HG03064 (cell line): ENCODE measurements around the gene LRCH4.

ENCODE experiments used
- ATAC-seq: cut with Tn5 transposase; IDR thresholded peaks from one replicate; pipeline ENCODE4 v1.9.1; 2021; ENCODE audit warnings: low read depth; ENCODE audit not compliant: unreplicated experiment

Gene LRCH4

GRCh38 chr7:100585511-100586265, at the start of gene LRCH4:
LRCH4 (minus strand) TSS chr7:100586129; CDS start chr7:100586100, 29 bp downstream.
- ATAC-seq: peak; percentile 27

GRCh38 chr7:100632951-100633717, 47.2 kb upstream of the LRCH4 start:
- no peak for ATAC-seq

- no peak for ATAC-seq
Observed at GRCh38 chr7:100630066-100630465, 44.1 kb upstream of the LRCH4 start.

GRCh38 chr7:100629117-100629716, 43.3 kb upstream of the LRCH4 start:
- no peak for ATAC-seq

- no peak for ATAC-seq
Observed at GRCh38 chr7:100627238-100627549, 41.3 kb upstream of the LRCH4 start.

GRCh38 chr7:100626530-100627237, 40.8 kb upstream of the LRCH4 start:
- ATAC-seq: peak; percentile 76

- no peak for ATAC-seq
Observed at GRCh38 chr7:100626055-100626454, 40.1 kb upstream of the LRCH4 start.

- no peak for ATAC-seq
Observed at GRCh38 chr7:100623951-100624824, 38.3 kb upstream of the LRCH4 start.

- no peak for ATAC-seq
Observed at GRCh38 chr7:100621554-100621953, 35.6 kb upstream of the LRCH4 start.

GRCh38 chr7:100620804-100621203, 34.9 kb upstream of the LRCH4 start:
- ATAC-seq: no peak

- no peak for ATAC-seq
Observed at GRCh38 chr7:100620239-100620638, 34.3 kb upstream of the LRCH4 start.

GRCh38 chr7:100614308-100614861, 28.5 kb upstream of the LRCH4 start:
- no peak for ATAC-seq

- ATAC-seq: no peak
Observed at GRCh38 chr7:100613412-100614175, 27.7 kb upstream of the LRCH4 start.

- no peak for ATAC-seq
Observed at GRCh38 chr7:100612730-100613390, 26.9 kb upstream of the LRCH4 start.

GRCh38 chr7:100611983-100612729, 26.2 kb upstream of the LRCH4 start, which contains the start of gene MOSPD3:
MOSPD3 (plus strand) TSS chr7:100612540; CDS start chr7:100612792, 252 bp downstream.
- ATAC-seq: peak; percentile 81

- ATAC-seq: no peak
Observed at GRCh38 chr7:100609958-100610357, 24.0 kb upstream of the LRCH4 start.

- ATAC-seq: no peak
Observed at GRCh38 chr7:100607111-100607510, 21.2 kb upstream of the LRCH4 start.

GRCh38 chr7:100606313-100606712, 20.4 kb upstream of the LRCH4 start:
- ATAC-seq: no peak
